ENCODE results near the gene ANAPC13. TPM values are rescaled to one million over a fixed set of nuclear protein-coding genes. Genes with fewer than 3 reads are reported as not detected.

ANAPC13 gene
- total RNA-seq, 3 donors from 2014 or later = 56.0 to 68.3 (median 66.1) TPM

DNA sequence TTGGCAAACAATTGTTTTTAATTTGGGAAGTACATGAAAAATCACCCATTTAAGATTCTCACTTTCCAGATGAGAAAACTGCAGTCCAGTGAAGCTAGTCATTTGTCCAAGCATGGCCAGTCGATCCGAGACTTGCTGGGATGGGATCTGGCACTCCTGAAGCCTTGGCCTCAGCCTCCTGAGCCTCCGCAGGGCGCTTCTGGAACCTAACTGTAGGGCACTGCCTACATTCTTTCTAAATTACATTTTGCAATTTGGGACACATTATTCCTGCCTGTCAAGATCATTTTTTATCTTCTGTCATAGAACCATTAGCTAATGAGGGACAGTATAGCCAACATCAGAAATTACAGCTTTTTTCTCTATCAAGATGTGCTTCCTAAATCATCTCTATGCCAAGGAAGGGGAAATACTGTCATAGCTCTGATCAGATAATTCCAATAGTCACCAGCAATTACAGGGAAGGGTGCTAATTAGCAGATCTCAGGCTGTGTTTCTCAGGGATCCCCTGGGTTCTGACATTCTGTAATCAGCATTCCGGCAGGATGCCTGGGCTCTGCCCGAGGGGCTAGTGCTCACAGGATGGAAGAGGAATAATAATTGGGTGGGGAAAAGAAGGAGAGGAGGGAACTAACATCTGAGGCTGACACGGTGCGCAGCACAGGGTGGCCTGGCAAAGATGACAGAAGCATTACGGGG lies 28.3 kb downstream of the ANAPC13 start:
- Histone ChIP-seq H3K4me3 (no peak overlapping the region), H3K27me3 (no peaks in the 10 kb centered on the region), H3K27ac (no peak overlapping the region), H3K4me1 (peaks cover 0 to 4% of the 10 kb centered on the region in 2 donors), H3K36me3 (no peaks in the 10 kb centered on the region), H3K9me3 (no peaks in the 10 kb centered on the region)
- intact Hi-C loops (cut with DNase I; ENCODE audit: low total_unique reads) = loop anchor here (1.0 kb wide), 1 partner anchor 14 kb away; no protein-coding TSS in a partner anchor
- DNase-seq (ENCODE audit: low spot score in 2 of 2) = no peak
- TF ChIP-seq POLR2AphosphoS5 (IDR thresholded peaks at IDR 0.05) = no peak
- TF ChIP-seq, protein P1, sequence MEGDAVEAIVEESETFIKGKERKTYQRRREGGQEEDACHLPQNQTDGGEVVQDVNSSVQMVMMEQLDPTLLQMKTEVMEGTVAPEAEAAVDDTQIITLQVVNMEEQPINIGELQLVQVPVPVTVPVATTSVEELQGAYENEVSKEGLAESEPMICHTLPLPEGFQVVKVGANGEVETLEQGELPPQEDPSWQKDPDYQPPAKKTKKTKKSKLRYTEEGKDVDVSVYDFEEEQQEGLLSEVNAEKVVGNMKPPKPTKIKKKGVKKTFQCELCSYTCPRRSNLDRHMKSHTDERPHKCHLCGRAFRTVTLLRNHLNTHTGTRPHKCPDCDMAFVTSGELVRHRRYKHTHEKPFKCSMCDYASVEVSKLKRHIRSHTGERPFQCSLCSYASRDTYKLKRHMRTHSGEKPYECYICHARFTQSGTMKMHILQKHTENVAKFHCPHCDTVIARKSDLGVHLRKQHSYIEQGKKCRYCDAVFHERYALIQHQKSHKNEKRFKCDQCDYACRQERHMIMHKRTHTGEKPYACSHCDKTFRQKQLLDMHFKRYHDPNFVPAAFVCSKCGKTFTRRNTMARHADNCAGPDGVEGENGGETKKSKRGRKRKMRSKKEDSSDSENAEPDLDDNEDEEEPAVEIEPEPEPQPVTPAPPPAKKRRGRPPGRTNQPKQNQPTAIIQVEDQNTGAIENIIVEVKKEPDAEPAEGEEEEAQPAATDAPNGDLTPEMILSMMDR (IDR thresholded peaks at IDR 0.05) = no peak
- no peak for TF ChIP-seq POLR2A (IDR thresholded peaks at IDR 0.05)

DNA sequence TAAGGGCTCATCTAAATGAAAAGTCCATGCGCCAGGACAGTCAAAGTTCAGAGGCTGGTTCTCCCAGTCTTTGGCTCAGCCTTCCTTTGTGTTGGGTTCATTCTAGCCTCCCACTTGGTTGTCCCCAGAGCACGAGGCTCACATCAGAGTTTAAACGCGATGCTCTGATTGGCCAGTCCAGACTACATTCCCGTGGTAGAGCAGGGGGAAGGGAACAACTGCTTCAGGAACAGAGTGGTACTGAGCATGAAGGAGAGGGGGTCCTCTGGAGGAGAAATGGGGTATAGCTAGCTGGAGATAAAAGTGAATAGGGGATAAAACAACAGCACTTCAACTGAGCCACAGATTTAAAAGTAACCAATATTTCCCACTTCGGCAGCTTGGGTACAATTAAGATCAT lies 32.2 kb downstream of the ANAPC13 start:
- Histone ChIP-seq H3K4me3 (no peak overlapping the region), H3K4me1 (no peaks in the 10 kb centered on the region), H3K9me3 (no peaks in the 10 kb centered on the region), H3K27me3 (no peaks in the 10 kb centered on the region), H3K36me3 (no peaks in the 10 kb centered on the region), H3K27ac (no peak overlapping the region)
- intact Hi-C loops (cut with DNase I; ENCODE audit: low total_unique reads) = no loop called here
- no peak for DNase-seq (ENCODE audit: low spot score in 2 of 2)
- no peak for TF ChIP-seq POLR2AphosphoS5 (IDR thresholded peaks at IDR 0.05)
- TF ChIP-seq, protein P1 (IDR thresholded peaks at IDR 0.05) = no peak

DNA sequence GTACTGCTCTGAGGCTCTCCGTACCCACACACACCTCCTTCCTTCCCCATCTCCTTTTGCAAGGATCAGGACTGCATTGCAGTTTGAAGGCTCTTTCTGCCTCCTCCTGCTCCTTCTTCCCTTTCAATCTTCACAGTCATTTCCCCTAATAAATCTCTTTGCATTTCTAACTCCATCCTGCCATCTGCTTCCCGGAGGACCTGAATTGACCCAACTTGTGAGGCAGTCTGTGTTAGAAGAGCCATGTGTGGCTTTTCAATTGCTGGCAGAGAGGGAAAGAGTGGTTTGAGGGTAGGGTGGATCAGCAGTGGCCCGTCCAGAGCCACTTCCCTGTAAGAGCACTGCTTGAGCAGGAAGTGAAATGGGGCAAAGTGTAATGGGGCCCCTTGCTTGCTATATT lies 35.8 kb downstream of the ANAPC13 start:
- Histone ChIP-seq H3K4me3 (no peak overlapping the region), H3K4me1 (peaks cover 0 to 4% of the 10 kb centered on the region in 2 donors), H3K27me3 (no peaks in the 10 kb centered on the region), H3K27ac (no peak overlapping the region), H3K9me3 (no peaks in the 10 kb centered on the region), H3K36me3 (no peaks in the 10 kb centered on the region)
- TF ChIP-seq POLR2AphosphoS5 (IDR thresholded peaks at IDR 0.05) (no peak), POLR2A (IDR thresholded peaks at IDR 0.05) (no peak)
- TF ChIP-seq, protein P1 (IDR thresholded peaks at IDR 0.05) = no peak
- no peak for DNase-seq (ENCODE audit: low spot score in 2 of 2)
- intact Hi-C loops (cut with DNase I; ENCODE audit: low total_unique reads) = loop anchor here (10.0 kb wide), 1 partner anchor 75 kb away; the partner anchor contains the start of gene AMOTL2

DNA sequence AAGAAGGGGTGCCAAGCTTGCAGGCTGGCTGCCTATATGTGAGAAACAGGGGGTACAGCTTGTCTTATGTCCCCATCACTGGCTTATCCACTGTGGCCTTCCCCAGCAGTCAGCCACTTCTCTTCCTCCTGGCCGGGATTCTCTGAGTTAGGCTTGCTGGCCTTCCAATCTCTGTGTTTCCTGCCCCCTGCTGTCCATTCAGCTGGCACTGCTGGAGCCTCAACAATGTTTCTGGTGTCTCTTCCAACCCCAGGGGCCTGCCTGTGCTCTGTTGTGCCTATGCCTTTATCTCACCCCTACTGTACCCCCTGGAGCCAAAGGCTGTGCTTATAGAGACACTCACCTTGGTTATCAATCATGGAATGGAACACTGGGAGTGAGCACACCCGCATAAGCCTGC lies 36.5 kb downstream of the ANAPC13 start:
- Histone ChIP-seq H3K9me3 (no peaks in the 10 kb centered on the region), H3K27me3 (no peaks in the 10 kb centered on the region), H3K27ac (no peak overlapping the region), H3K4me1 (peaks cover 0 to 4% of the 10 kb centered on the region in 2 donors), H3K4me3 (no peak overlapping the region), H3K36me3 (no peaks in the 10 kb centered on the region)
- no peak for DNase-seq (ENCODE audit: low spot score in 2 of 2)
- intact Hi-C loops (cut with DNase I; ENCODE audit: low total_unique reads) = loop anchor here (10.0 kb wide), 1 partner anchor 74 kb away; the partner anchor contains the start of gene AMOTL2
- TF ChIP-seq POLR2AphosphoS5 (IDR thresholded peaks at IDR 0.05) = no peak
- TF ChIP-seq, protein P1 (IDR thresholded peaks at IDR 0.05) = peak in 2 of 3 donors; percentile 53 to 59

DNA sequence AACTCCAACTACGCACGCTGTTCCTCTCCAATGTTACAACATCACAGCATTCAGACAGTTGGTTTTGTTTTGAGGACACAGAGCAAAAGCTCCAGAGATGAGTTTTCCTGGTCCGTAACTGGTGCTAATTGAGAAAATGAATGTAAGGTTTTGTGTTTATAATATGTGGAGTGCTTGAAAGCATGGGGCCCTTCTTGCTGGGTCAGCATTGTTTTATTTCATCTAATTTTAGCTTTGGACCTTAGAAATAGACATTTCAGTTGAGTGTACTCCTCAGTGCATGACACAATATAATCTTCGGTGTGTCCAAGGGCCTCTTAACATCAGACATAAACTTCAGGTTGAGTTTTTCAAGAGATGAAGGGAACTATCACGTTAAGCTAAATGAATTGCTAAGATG lies 37.1 kb downstream of the ANAPC13 start:
- Histone ChIP-seq H3K4me1 (peaks cover 0 to 4% of the 10 kb centered on the region in 2 donors), H3K27ac (no peak overlapping the region), H3K9me3 (no peaks in the 10 kb centered on the region), H3K4me3 (no peak overlapping the region), H3K36me3 (no peaks in the 10 kb centered on the region), H3K27me3 (no peaks in the 10 kb centered on the region)
- TF ChIP-seq POLR2AphosphoS5 (IDR thresholded peaks at IDR 0.05) = no peak
- TF ChIP-seq, protein P1 (IDR thresholded peaks at IDR 0.05) = no peak
- TF ChIP-seq POLR2A (IDR thresholded peaks at IDR 0.05) = no peak
- intact Hi-C loops (cut with DNase I; ENCODE audit: low total_unique reads) = loop anchor here (10.0 kb wide), 1 partner anchor 74 kb away; the partner anchor contains the start of gene AMOTL2
- no peak for DNase-seq (ENCODE audit: low spot score in 2 of 2)

All from breast epithelium (tissue), 4 donors.